GM19324 (cell line): ENCODE results near the gene FOXQ1.
"Not testable (repeated sequence)": the region's sequence is repeated elsewhere in the genome, so short reads cannot be mapped to it uniquely, and the experiment has no call there.

ENCODE experiments used
- ATAC-seq: cut with Tn5 transposase; IDR thresholded peaks from one replicate; pipeline ENCODE4 v1.9.1; 2021; ENCODE audit warnings: mild to moderate bottlenecking, moderate library complexity; ENCODE audit not compliant: unreplicated experiment, low FRiP score

Gene FOXQ1

GRCh38 chr6:1318036-1318435, 6.1 kb downstream of the FOXQ1 start:
- no peak for ATAC-seq

GRCh38 chr6:1318584-1318983, 6.7 kb downstream of the FOXQ1 start:
- ATAC-seq: not testable (repeated sequence)

DNA sequence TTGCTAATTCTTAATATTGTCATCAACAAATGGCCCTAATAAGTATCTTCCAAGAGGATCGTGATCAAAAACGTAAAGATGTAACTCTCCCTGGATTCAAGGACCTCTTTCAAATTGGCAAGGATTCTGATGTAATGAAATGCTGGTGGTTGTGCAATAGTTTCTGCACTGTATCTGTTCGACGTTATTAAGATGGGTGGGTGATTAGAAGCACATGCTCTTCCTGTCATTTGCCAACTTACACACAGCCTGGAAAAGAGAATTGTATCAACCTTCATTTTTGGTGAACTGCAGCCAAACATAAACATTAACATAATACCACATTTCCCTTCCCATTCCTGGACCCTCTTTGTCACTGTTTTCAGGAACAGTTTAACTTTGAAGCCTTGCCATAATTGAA, 9.8 kb downstream of the FOXQ1 start:
- ATAC-seq: no peak

DNA sequence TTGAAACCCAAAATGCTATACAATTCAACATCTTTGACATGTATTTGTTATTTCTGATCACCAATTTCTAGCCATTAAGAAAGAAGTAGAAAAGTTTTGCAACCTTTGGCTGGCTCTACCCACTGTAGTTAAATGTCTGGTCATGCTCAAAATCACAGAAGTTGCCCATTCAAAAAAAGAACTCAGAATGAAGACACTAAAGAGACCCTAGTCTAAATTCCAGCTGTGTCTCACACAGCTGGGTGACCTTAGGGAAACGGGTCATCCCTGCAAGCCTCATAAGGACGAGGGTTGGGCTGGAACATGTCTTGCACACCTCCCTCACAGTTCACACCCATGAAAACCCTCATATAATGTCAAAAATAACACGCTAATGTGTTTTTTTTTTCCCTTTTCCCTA, 10.3 kb downstream of the FOXQ1 start:
- no peak for ATAC-seq

DNA sequence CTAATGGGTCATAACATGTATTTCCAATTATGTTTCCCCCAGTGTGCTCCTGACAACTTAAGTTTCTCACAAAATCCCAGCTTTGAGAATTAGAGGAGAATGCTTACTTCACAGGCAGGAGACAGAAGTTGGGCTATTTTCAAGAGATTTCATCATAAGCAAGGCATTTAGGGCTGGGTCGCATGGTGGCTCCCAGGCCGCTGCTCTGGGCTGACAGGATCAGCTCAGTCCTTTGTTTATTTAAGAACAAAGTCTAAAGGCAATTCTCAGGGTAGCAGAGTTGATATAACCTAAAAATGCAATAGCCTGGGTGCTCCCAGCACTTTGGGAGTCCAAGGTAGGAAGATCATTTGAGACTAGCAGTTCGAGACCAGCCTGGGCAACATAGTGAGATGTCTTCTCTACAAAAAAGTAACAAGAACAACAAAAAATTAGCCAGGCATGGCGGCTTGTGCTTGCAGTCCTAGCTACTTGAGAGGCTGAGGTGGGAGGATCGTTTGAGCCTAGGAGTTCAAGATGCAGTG, 10.9 kb downstream of the FOXQ1 start:
- ATAC-seq: no peak

DNA sequence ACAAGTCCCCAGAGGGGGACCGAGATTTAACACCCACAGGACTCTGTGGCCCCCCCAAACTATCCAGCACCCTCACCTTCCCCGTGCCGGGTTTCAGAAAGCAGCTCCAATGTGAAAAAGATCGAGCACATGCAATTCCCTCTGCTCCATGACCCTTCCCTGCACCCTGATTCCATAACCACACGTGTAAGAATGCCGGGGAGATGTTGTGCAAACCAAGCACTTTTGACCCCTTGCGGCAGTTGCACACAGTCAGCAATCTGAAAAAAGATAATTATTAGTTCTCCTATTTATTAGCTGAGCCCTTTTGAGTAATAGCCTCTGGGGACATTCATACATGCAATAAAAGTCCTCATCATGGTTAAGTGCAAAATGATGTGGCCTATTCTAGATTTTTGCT, 13.0 kb downstream of the FOXQ1 start:
- ATAC-seq: no peak

GRCh38 chr6:1325461-1326309, 13.8 kb downstream of the FOXQ1 start:
- ATAC-seq: no peak

DNA sequence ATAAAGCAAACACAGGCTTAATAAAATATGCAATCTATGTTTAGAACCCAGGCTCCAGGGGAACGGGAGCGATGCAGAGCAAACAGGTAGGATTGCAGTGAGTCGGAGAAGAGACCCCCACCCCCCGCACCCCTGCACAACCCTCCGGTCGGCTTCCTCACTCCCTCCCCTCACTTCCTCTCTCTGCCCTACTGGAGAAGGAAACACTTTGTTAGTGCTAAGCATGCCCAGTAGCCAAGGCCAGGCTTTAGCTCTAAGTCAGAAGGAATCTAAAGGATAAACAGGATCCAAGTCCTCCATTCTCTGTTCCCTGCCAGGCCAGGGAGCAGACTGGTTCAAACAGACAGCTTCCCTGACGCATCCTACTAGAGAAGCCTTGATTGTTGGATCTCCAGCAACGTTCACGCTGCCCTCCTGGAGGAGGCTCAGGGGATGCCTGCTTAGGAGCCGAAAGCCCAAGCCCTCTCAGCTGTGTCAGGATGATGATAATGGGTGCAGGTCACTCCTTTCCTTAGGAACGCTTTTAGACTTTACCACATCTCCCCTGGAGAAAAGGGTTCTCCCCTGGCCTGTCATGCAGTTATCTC, 14.7 kb downstream of the FOXQ1 start:
- ATAC-seq: no peak

GRCh38 chr6:1327630-1328029, 15.7 kb downstream of the FOXQ1 start:
- ATAC-seq: no peak

GRCh38 chr6:1328129-1328800, 16.4 kb downstream of the FOXQ1 start:
- ATAC-seq: no peak

GRCh38 chr6:1329708-1330107, 17.8 kb downstream of the FOXQ1 start:
- ATAC-seq: no peak

- ATAC-seq: no peak
Measured at GRCh38 chr6:1334684-1335083, 22.8 kb downstream of the FOXQ1 start.

- ATAC-seq: no peak
Measured at GRCh38 chr6:1335367-1336037, 23.6 kb downstream of the FOXQ1 start.

DNA sequence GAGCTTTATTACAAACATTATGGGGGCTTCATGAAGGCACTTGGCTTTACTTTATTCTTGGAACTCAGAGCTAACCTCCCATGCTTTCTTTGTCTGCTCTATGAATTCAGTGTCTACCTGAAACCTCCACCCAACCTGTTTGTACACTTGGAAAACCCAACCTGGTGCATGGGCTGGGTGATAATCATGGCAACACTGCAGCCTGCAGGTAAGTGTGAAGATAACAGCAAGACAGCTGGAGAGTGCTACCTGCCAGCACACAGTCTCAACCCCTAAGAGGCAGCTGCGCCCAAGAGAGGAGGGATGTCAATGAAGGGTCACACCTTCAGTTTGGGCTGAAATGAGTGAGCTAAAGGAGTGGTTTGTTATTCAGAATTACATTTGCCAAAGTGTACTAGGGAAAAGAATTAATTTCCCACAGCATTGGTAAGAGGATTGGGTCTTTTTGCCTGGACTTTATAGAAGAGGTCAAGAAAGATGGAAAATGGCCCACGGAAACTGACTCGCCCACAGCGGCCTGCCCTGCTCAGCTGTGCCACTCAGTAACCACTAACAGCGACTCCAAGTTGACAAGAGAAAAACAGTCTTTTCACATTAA, 24.4 kb downstream of the FOXQ1 start:
- no peak for ATAC-seq

GRCh38 chr6:1337791-1338190, 25.9 kb downstream of the FOXQ1 start:
- no peak for ATAC-seq

DNA sequence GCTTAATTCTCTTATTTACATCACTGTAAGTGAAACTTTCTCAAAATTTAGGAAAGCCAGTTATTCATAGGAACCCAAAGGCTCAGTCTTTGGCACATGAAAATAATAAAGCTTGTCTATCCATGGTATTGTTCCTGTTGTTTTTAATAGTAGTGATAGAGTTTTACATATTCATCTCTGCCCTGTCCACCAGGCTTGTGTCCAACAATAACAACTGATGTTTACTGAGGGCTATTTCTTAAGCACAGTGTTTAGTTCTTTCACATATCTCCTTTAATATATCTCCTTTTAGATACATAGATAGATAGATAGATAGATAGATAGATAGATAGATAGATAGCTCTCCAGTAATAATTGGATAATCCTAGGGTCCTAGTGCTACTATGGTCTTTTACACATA, 34.2 kb downstream of the FOXQ1 start:
- no peak for ATAC-seq

DNA sequence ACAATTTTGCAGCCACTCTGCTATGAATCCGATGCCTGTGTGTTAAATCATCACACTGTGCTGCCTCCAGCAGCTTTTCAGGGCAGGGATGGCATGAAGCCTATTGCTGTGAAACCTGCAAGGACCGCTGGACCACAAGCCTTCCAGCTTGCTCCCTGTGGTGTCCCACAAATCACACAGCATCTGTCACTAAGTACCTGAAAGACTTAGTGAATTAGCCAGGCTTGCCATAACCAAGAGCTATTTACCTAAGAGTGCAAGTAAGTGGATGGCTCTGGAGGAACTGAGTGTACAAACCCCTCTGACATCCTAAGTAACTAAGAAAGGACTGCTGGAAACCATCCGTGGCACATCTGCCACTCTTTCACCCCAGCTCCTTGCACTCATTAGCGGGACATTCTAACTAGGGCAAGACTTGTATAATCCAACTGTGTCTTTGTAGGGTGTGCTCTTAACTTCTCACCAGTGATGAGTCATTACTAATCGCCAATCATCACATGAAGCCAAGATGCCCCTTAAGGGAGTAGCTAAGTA, 34.7 kb downstream of the FOXQ1 start:
- no peak for ATAC-seq

DNA sequence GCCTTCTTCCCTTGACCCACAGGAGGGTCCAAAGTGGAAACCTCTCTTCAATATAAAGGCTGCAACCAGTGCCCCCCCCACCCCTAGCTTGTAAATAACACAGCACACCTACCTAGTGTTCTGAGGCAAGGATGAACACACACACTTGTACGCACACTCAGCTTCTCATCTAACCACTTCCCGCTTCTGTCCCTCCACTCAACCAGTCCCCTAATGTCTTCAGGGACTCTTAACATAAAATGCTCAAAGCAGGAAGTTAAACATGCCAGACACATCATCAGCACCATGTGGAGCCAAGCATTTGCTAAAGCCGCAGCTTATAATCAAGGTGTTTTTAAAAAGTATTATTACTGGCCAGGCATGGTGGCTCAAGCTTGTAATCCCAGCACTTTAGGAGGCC, 35.3 kb downstream of the FOXQ1 start:
- ATAC-seq: no peak

DNA sequence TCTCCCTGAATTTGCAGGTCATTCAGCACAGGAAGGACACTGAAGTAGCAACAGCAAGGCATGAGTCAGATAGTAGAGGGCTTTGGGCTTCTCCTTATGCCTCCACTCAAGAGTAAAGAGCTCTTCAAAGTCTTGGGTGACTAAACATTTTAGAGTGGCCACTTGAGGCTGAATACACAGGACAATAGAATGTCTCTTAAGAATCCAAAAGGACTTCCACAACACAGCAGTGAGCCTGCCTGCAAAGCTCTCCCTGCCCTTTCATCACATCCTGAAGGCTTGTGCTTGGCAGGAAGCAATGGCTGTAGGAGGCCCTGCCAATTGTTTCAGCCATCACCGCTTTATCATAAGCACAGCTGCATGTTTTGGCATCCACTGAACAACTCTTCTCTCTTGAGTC, 36.8 kb downstream of the FOXQ1 start:
- no peak for ATAC-seq

DNA sequence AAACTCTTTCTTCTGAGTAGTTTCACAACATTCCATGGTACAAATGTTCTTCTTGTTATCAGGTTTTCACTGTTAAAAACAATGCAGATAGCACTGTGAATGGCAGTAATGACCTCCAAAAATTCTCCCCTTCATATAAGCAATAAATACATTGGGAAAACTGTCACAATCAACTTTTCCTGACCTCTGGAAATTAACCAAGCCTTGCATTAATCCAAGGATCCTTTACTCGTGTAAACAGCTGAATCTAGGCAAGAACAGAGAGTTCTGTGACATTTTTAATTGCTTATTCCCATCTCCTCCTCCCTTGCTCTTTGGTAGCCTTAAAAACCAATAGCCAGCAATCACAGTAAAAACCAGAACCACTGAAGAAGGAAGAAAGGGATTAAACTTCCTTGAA, 37.8 kb downstream of the FOXQ1 start:
- no peak for ATAC-seq
